H9 (cell line): ENCODE results near the gene B3GNT5. TPM values are rescaled to one million over a fixed set of nuclear protein-coding genes. Genes with fewer than 3 reads are reported as not detected.

Experiments used
- DNase-seq: peaks from one replicate; pipeline ENCODE4 v3.0.0-alpha.2; 2017
- H2AFZ ChIP-seq: one replicate; pipeline ENCODE4 v1.6.1; 2013; ENCODE audit warnings: mild to moderate bottlenecking, low read length, control low read depth, moderate library complexity
- H2AK5ac ChIP-seq: 2 replicates; pipeline ENCODE4 v1.6.1; 2013; ENCODE audit warnings: low read length, control low read depth, mixed read lengths; ENCODE audit not compliant: insufficient read length
- H2BK120ac ChIP-seq: one replicate; pipeline ENCODE4 v1.6.1; 2013; ENCODE audit warnings: low read depth, mild to moderate bottlenecking, low read length, control low read depth, inconsistent platforms; ENCODE audit not compliant: poor library complexity, severe bottlenecking
- H2BK12ac ChIP-seq: 2 replicates; pipeline ENCODE4 v1.6.1; 2013; ENCODE audit warnings: low read length, control low read depth, mixed read lengths, low read depth; ENCODE audit not compliant: insufficient read length
- H2BK15ac ChIP-seq: 2 replicates; pipeline ENCODE4 v1.6.1; 2013; ENCODE audit warnings: low read depth, low read length, control low read depth
- H2BK20ac ChIP-seq: one replicate; pipeline ENCODE4 v1.6.1; 2013; ENCODE audit warnings: low read depth, mild to moderate bottlenecking, low read length, control low read depth, inconsistent platforms; ENCODE audit not compliant: poor library complexity, severe bottlenecking
- H2BK5ac ChIP-seq: 2 replicates; pipeline ENCODE4 v1.6.1; 2013; ENCODE audit warnings: low read length, control low read depth, mixed read lengths; ENCODE audit not compliant: insufficient read length
- H3K14ac ChIP-seq: 2 replicates; pipeline ENCODE4 v1.6.1; 2013; ENCODE audit warnings: low read length, control low read depth; ENCODE audit not compliant: insufficient read depth
- H3K18ac ChIP-seq: 2 replicates; pipeline ENCODE4 v1.6.1; 2013; ENCODE audit warnings: low read depth, mild to moderate bottlenecking, mixed read lengths, low read length, control low read depth; ENCODE audit not compliant: insufficient read length
- H3K23ac ChIP-seq: 2 replicates; pipeline ENCODE4 v1.6.1; 2013; ENCODE audit warnings: low read length, control low read depth, mixed read lengths, low read depth; ENCODE audit not compliant: insufficient read length
- H3K23me2 ChIP-seq: 2 replicates; pipeline ENCODE4 v1.6.1; 2013; ENCODE audit warnings: low read depth, mild to moderate bottlenecking, mixed read lengths, low read length, control low read depth; ENCODE audit not compliant: insufficient read length, poor library complexity, severe bottlenecking
- H3K27ac ChIP-seq: 2 replicates; pipeline ENCODE4 v1.5.1; 2013; ENCODE audit warnings: low read length, control low read depth, mixed read lengths, low read depth; ENCODE audit not compliant: insufficient read length
- H3K27me3 ChIP-seq: 2 replicates; pipeline ENCODE4 v1.6.1; 2013; ENCODE audit warnings: low read length, control low read depth, inconsistent platforms; ENCODE audit not compliant: insufficient read depth
- H3K4ac ChIP-seq: 2 replicates; pipeline ENCODE4 v1.6.1; 2013; ENCODE audit warnings: low read depth, mild to moderate bottlenecking, control low read depth, inconsistent platforms, low read length, moderate library complexity
- H3K4me1 ChIP-seq: 2 replicates; pipeline ENCODE4 v1.6.1; 2013; ENCODE audit warnings: low read length, control low read depth, inconsistent platforms; ENCODE audit not compliant: insufficient read depth
- H3K4me2 ChIP-seq: 2 replicates; pipeline ENCODE4 v1.6.1; 2013; ENCODE audit warnings: low read length, control low read depth, mixed read lengths; ENCODE audit not compliant: insufficient read length, insufficient read depth
- H3K56ac ChIP-seq: 2 replicates; pipeline ENCODE4 v1.6.1; 2013; ENCODE audit warnings: low read depth, mild to moderate bottlenecking, mixed read lengths, low read length, control low read depth; ENCODE audit not compliant: insufficient read length
- H3K79me1 ChIP-seq: 2 replicates; pipeline ENCODE4 v1.6.1; 2013; ENCODE audit warnings: low read depth, mild to moderate bottlenecking, moderate library complexity, low read length, control low read depth, inconsistent platforms; ENCODE audit not compliant: insufficient read depth, poor library complexity, severe bottlenecking
- H3K79me2 ChIP-seq: 2 replicates; pipeline ENCODE4 v1.6.1; 2013; ENCODE audit warnings: low read length, control low read depth, inconsistent platforms; ENCODE audit not compliant: insufficient read depth
- H3K9ac ChIP-seq: 2 replicates; pipeline ENCODE4 v1.6.1; 2013; ENCODE audit warnings: low read length, control low read depth, mixed read lengths; ENCODE audit not compliant: insufficient read length; ENCODE audit errors: extremely low read depth
- H3K9me3 ChIP-seq: one replicate; pipeline ENCODE4 v1.6.1; 2013; ENCODE audit warnings: low read depth, low read length, inconsistent platforms; ENCODE audit not compliant: control insufficient read depth
- H3T11ph ChIP-seq: one replicate; pipeline ENCODE4 v1.6.1; 2013; ENCODE audit warnings: mild to moderate bottlenecking, low read length, control low read depth, inconsistent platforms
- H4K20me1 ChIP-seq: one replicate; pipeline ENCODE4 v1.6.1; 2013; ENCODE audit not compliant: control insufficient read depth, insufficient read length, insufficient read depth
- H4K5ac ChIP-seq: 2 replicates; pipeline ENCODE4 v1.6.1; 2013; ENCODE audit warnings: low read depth, mild to moderate bottlenecking, mixed read lengths, low read length, control low read depth; ENCODE audit not compliant: insufficient read length
- H4K8ac ChIP-seq: replicated peaks from 2 replicates; pipeline ENCODE4 v1.6.1; 2013; ENCODE audit warnings: low read length, control low read depth, mixed read lengths, low read depth; ENCODE audit not compliant: insufficient read length
- H4K91ac ChIP-seq: 2 replicates; pipeline ENCODE4 v1.6.1; 2013; ENCODE audit warnings: low read depth, mild to moderate bottlenecking, moderate library complexity, mixed read lengths, low read length, control low read depth; ENCODE audit not compliant: insufficient read length
- H3K27ac Mint-ChIP-seq, 3 experiments: 2 replicates in 2 of 3; 3 replicates in 1 of 3; pipeline ENCODE4 v1.8.0; 2020 to 2021; ENCODE audit warnings: mixed read lengths in 3 of 3, mild to moderate bottlenecking in 1 of 3, moderate library complexity in 1 of 3
- H3K27me3 Mint-ChIP-seq: 2 replicates; pipeline ENCODE4 v1.8.0; 2021; ENCODE audit warnings: low read depth, mild to moderate bottlenecking, moderate library complexity, mixed read lengths
- H3K36me3 Mint-ChIP-seq, 3 experiments: 2 replicates in 2 of 3; 3 replicates in 1 of 3; pipeline ENCODE4 v1.8.0; 2020 to 2021; ENCODE audit warnings: low read depth in 3 of 3, mixed read lengths in 3 of 3; ENCODE audit not compliant: insufficient read depth in 1 of 3
- H3K4me1 Mint-ChIP-seq, 2 experiments: 2 replicates each; pipeline ENCODE4 v1.8.0; 2020; ENCODE audit warnings: mixed read lengths in 2 of 2
- H3K4me3 Mint-ChIP-seq, 2 experiments: 2 replicates in 1 of 2; 3 replicates in 1 of 2; pipeline ENCODE4 v1.8.0; 2020 to 2021; ENCODE audit warnings: mild to moderate bottlenecking in 2 of 2, mixed read lengths in 2 of 2, moderate library complexity in 1 of 2
- H3K9me3 Mint-ChIP-seq, 2 experiments: 2 replicates in 1 of 2; 3 replicates in 1 of 2; pipeline ENCODE4 v1.8.0; 2020; ENCODE audit warnings: mild to moderate bottlenecking in 2 of 2, mixed read lengths in 2 of 2, moderate library complexity in 1 of 2
- CTCF ChIP-seq: fragments of 200-600 bp; sonication (generic); conservative IDR thresholded peaks from 3 replicates; pipeline ENCODE4 v1.8.0; 2021; ENCODE audit warnings: antibody characterized with exemption, mild to moderate bottlenecking
- WGBS: extraction: QIAGEN DNeasy Blood & Tissue Kit; methylation state at CpG from one replicate; pipeline ENCODE4 v1.1.7; 2013; ENCODE audit warnings: missing lambda C conversion rate, low lambda C conversion rate, mixed read lengths; ENCODE audit not compliant: insufficient read length; ENCODE audit errors: extremely low coverage; 5-methylcytosine and 5-hydroxymethylcytosine counted together
- total RNA-seq: library from RNA; stranded (reverse); gene quantifications from 2 replicates; pipeline ENCODE4 v1.2.1, GENCODE V29; 2021

B3GNT5 gene
- total RNA-seq, 1 experiment from 2014 or later: 7.3 TPM

- no peak overlapping the region for H2BK120ac ChIP-seq
- H2BK15ac ChIP-seq: no peak overlapping the region
- H2AK5ac ChIP-seq: no peak overlapping the region
- Mint-ChIP-seq H3K4me1 (no peaks in the 10 kb centered on the region), H3K27me3 (no peaks in the 10 kb centered on the region), H3K4me3 (no peak overlapping the region), H3K36me3 (no peaks in the 10 kb centered on the region), H3K27ac (no peak overlapping the region; a peak in 1 of 7 replicates), H3K9me3 (no peaks in the 10 kb centered on the region)
- H3K18ac ChIP-seq: no peak overlapping the region
- no peaks in the 10 kb centered on the region for H3K79me1 ChIP-seq
- no peaks in the 10 kb centered on the region for H3K23me2 ChIP-seq
- no peaks in the 10 kb centered on the region for H4K20me1 ChIP-seq
- H3K4me2 ChIP-seq: no peak overlapping the region
- H3K4ac ChIP-seq: no peak overlapping the region
- no peak overlapping the region for H3K9ac ChIP-seq
- H3K4me1 ChIP-seq: no peaks in the 10 kb centered on the region
- no peak overlapping the region for H3K27ac ChIP-seq
- H2AFZ ChIP-seq: no peak overlapping the region
- no peak overlapping the region for H2BK12ac ChIP-seq
- H3K79me2 ChIP-seq: no peaks in the 10 kb centered on the region
- H3K14ac ChIP-seq: no peak overlapping the region
- no peak overlapping the region for H2BK20ac ChIP-seq
- no peak overlapping the region for H4K5ac ChIP-seq
- H2BK5ac ChIP-seq: no peak overlapping the region
- H3K27me3 ChIP-seq: no peaks in the 10 kb centered on the region
- H4K91ac ChIP-seq: no peak overlapping the region
- no peaks in the 10 kb centered on the region for H3K9me3 ChIP-seq
- no peak for DNase-seq
- TF ChIP-seq CTCF: no peak
- no peak overlapping the region for H3K23ac ChIP-seq
- no peak overlapping the region for H3T11ph ChIP-seq
- no peak overlapping the region for H4K8ac ChIP-seq
- no peak overlapping the region for H3K56ac ChIP-seq
- no CpG with 5 or more reads among the region's 4 CpGs for WGBS
Observed at GRCh38 chr3:183233966-183234365, 19.1 kb upstream of the B3GNT5 start.
